Suprapubic skin (tissue), 4 donors: ENCODE measurements around the gene NGB.

Experiments
- EP300 ChIP-seq: sonication (generic); formaldehyde crosslinking; IDR thresholded peaks from one replicate; pipeline ENCODE4 v1.6.1; 2017; ENCODE audit warnings: antibody characterized with exemption
- POLR2A ChIP-seq, 2 donors: fragments of 450-650 bp; IDR thresholded peaks; one replicate each; pipeline ENCODE4 v1.6.1; 2017; ENCODE audit warnings: antibody characterized with exemption in 2 of 2, mild to moderate bottlenecking in 2 of 2, moderate library complexity in 2 of 2
- POLR2AphosphoS5 ChIP-seq, 3 donors: sonication (generic); formaldehyde crosslinking; IDR thresholded peaks; one replicate each; pipeline ENCODE4 v1.6.1; 2017; ENCODE audit warnings: antibody characterized with exemption in 3 of 3
- TF ChIP-seq, protein P1 (sequence below), 2 donors: fragments of 200-600 bp in 1 of 2; fragments of 450-650 bp in 1 of 2; sonication (generic) in 1 of 2; IDR thresholded peaks; one replicate each; pipeline ENCODE4 v1.5.1; 2016 to 2019; ENCODE audit warnings: antibody characterized with exemption in 2 of 2, mild to moderate bottlenecking in 1 of 2, moderate library complexity in 1 of 2

DNA sequence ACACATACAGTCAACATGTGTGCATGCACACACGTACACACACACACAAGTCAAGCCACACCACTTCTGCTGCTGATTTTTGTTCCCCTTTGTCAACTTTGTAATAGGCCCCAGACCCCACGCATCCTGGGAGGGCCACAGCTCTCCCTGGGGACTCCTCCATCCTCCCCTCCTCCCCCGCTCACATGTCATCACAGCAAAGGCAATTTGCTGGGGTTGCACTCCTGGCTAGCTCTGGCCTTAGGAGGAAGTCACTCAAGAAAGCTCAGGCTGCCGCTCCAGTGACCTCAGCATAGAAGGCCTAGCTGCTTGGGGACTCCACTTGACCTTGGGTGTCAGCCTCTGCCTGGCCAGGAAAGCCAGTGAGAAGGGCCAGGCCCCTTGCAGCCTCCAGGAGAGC is 27.2 kb downstream of the NGB start:
- TF ChIP-seq, protein P1, sequence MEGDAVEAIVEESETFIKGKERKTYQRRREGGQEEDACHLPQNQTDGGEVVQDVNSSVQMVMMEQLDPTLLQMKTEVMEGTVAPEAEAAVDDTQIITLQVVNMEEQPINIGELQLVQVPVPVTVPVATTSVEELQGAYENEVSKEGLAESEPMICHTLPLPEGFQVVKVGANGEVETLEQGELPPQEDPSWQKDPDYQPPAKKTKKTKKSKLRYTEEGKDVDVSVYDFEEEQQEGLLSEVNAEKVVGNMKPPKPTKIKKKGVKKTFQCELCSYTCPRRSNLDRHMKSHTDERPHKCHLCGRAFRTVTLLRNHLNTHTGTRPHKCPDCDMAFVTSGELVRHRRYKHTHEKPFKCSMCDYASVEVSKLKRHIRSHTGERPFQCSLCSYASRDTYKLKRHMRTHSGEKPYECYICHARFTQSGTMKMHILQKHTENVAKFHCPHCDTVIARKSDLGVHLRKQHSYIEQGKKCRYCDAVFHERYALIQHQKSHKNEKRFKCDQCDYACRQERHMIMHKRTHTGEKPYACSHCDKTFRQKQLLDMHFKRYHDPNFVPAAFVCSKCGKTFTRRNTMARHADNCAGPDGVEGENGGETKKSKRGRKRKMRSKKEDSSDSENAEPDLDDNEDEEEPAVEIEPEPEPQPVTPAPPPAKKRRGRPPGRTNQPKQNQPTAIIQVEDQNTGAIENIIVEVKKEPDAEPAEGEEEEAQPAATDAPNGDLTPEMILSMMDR (IDR thresholded peaks at IDR 0.05): no peak
- TF ChIP-seq EP300: no peak
- TF ChIP-seq POLR2A (IDR thresholded peaks at IDR 0.05): no peak
- TF ChIP-seq POLR2AphosphoS5 (IDR thresholded peaks at IDR 0.05): no peak
